Activated CD8-positive, alpha-beta T cell treated with anti-CD3 and anti-CD28 coated beads, Interleukin-2, amount 10 ng/mL, durations not matched to agents 7 days and 5 days (primary cell): ENCODE measurements around the gene SLC38A1. TPM values are rescaled to one million over a fixed set of nuclear protein-coding genes. Genes with fewer than 3 reads are reported as not detected.
"Not testable (repeated sequence)": the region's sequence is repeated elsewhere in the genome, so short reads cannot be mapped to it uniquely, and the experiment has no call there.

ENCODE experiments used
- ATAC-seq: fragments of 150-1000 bp; cut with Tn5 transposase; one replicate; pipeline ENCODE4 v1.10.0; 2021; ENCODE audit warnings: moderate library complexity
- CTCF ChIA-PET: fragments of 350-600 bp; sonication (Branson Sonifier 250); formaldehyde crosslinking; loops from one replicate; lab custom pipeline; 2021; ENCODE audit warnings: antibody characterized with exemption; lab: Charles Lee
- POLR2A ChIA-PET: fragments of 350-600 bp; sonication (Branson Sonifier 250); formaldehyde crosslinking; loops from one replicate; lab custom pipeline; 2021; ENCODE audit warnings: antibody characterized with exemption; lab: Charles Lee
- DNase-seq: peaks from one replicate; pipeline ENCODE4 v3.0.0-alpha.2; 2020
- H3K27ac Mint-ChIP-seq: one replicate; pipeline ENCODE4 v1.8.0; 2021; ENCODE audit warnings: mild to moderate bottlenecking, mixed read lengths
- H3K27me3 Mint-ChIP-seq: one replicate; pipeline ENCODE4 v1.8.0; 2021; ENCODE audit warnings: low read depth, mixed read lengths
- H3K36me3 Mint-ChIP-seq: one replicate; pipeline ENCODE4 v1.8.0; 2021; ENCODE audit warnings: low read depth, mixed read lengths
- H3K4me1 Mint-ChIP-seq: one replicate; pipeline ENCODE4 v1.8.0; 2021; ENCODE audit warnings: low read depth, mixed read lengths
- H3K4me3 Mint-ChIP-seq: one replicate; pipeline ENCODE4 v1.8.0; 2021; ENCODE audit warnings: mild to moderate bottlenecking, mixed read lengths
- H3K9me3 Mint-ChIP-seq: one replicate; pipeline ENCODE4 v1.8.0; 2022; ENCODE audit warnings: mixed read lengths; ENCODE audit not compliant: insufficient read depth
- total RNA-seq, 2 experiments: library from RNA; stranded (reverse); gene quantifications; one replicate each; pipeline ENCODE4 v1.2.3, GENCODE V29; 2021

SLC38A1 gene
- total RNA-seq, 2 experiments from 2014 or later: 162 to 168 TPM

DNA sequence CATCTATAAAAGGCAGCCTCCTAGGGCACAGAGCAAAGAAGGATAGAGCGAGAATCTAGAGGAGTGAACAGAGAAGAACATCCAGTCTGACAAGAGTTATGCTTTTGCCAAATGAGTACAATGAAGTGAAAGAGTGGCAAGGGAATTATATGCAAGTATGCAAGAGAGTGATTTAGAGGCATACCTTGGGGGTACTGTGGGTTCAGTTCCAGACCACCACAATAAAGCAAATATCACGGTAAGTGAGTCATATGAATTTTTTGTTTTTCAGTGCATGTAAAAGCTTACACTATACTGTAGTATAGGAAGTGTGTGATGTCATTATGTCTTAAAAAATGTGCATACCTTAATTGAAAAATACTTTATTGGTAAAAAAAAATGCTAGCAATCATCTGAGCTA lies 101.4 kb downstream of the SLC38A1 start:
- H3K27ac Mint-ChIP-seq: no peak overlapping the region
- no peaks in the 10 kb centered on the region for H3K9me3 Mint-ChIP-seq
- no peak overlapping the region for H3K4me3 Mint-ChIP-seq
- DNase-seq (no peak), ATAC-seq (no peak)
- no peaks in the 10 kb centered on the region for H3K4me1 Mint-ChIP-seq
- CTCF ChIA-PET: interaction anchor here (0.8 kb wide), 1 partner anchor 43 kb away, joined by 3 read pairs; no protein-coding TSS in a partner anchor
- POLR2A ChIA-PET: no interaction called here
- H3K36me3 Mint-ChIP-seq: no peaks in the 10 kb centered on the region
- H3K27me3 Mint-ChIP-seq: no peaks in the 10 kb centered on the region

DNA sequence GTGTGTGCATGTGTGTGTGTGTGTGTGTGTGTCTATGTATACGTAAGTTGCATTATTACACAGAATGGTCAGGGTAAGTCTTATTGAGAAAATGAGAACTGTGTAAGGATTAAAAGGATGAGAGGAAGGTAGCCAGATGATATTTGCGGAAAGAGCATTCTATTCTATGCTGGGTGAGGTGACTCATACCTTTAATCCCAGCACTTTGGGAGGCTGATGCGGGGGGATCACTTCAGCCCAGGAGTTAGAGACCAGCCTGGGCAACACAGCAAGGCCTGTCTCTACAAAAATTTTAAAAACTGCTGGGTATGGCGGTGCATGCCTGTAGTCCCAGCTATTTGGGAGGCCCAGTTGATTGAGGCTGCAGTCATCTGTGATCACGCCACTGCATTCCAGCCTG lies 103.7 kb downstream of the SLC38A1 start:
- Mint-ChIP-seq H3K4me3 (no peak overlapping the region), H3K9me3 (no peaks in the 10 kb centered on the region), H3K4me1 (no peaks in the 10 kb centered on the region), H3K27ac (no peak overlapping the region), H3K36me3 (no peaks in the 10 kb centered on the region), H3K27me3 (no peaks in the 10 kb centered on the region)
- CTCF ChIA-PET: no interaction called here
- DNase-seq (no peak), ATAC-seq (no peak)
- POLR2A ChIA-PET: no interaction called here

DNA sequence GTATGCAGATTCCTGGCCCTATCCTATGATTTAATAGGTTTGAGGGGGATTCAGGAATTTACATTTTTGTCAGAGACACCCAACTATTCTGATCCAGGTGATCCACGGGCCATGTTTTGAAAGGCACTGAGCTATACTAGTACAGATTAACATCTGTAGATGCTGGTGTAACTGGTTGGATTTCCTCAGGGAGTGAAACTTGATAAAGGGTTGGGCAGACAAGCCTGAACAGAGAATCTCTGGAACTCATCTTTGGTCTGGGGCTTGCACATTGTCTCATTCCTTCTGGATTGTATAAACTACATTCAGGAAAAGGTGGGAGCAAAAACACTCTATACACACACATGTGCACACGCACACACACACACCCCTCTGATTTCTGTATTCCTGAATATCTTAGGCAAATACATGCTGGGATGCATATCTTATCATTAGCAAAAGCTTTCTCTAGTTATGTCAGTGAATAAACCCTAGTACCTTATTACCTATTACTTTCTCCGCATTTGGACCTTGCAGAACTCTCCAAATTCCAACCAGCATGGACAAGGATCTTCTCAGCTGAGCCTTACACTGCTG lies 104.6 kb downstream of the SLC38A1 start:
- Mint-ChIP-seq H3K4me3 (no peak overlapping the region), H3K36me3 (no peaks in the 10 kb centered on the region), H3K4me1 (no peaks in the 10 kb centered on the region), H3K9me3 (no peaks in the 10 kb centered on the region), H3K27me3 (no peaks in the 10 kb centered on the region), H3K27ac (no peak overlapping the region)
- POLR2A ChIA-PET: no interaction called here
- no peak for ATAC-seq
- CTCF ChIA-PET: no interaction called here
- DNase-seq: no peak

DNA sequence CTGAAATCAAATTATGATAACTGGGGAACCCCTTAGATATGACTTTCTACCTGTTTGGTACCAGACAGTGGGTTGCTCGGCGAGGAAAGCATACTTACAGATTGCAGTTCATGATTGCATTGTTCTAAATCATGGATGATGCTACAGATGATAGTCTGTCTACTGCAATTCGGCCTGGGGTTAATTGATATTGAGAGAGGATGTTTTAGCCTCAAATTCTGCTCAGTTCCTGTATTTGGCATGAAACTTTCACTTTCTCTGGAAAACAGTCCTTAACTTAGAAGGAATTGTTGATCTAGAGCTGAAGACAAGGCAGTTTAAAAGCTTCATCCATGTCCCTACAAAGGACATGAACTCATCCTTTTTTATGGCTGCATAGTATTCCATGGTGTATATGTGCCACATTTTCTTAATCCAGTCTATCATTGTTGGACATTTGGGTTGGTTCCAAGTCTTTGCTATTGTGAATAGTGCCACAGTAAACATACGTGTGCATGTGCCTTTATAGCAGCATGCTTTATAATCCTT lies 106.2 kb downstream of the SLC38A1 start:
- H3K4me3 Mint-ChIP-seq, POLR2A ChIA-PET, H3K9me3 Mint-ChIP-seq, H3K4me1 Mint-ChIP-seq, DNase-seq, ATAC-seq, H3K27me3 Mint-ChIP-seq, H3K36me3 Mint-ChIP-seq, H3K27ac Mint-ChIP-seq: not testable (repeated sequence)
- CTCF ChIA-PET: interaction anchor here (1.7 kb wide), 1 partner anchor 14 kb away, joined by 4 read pairs; no protein-coding TSS in a partner anchor

DNA sequence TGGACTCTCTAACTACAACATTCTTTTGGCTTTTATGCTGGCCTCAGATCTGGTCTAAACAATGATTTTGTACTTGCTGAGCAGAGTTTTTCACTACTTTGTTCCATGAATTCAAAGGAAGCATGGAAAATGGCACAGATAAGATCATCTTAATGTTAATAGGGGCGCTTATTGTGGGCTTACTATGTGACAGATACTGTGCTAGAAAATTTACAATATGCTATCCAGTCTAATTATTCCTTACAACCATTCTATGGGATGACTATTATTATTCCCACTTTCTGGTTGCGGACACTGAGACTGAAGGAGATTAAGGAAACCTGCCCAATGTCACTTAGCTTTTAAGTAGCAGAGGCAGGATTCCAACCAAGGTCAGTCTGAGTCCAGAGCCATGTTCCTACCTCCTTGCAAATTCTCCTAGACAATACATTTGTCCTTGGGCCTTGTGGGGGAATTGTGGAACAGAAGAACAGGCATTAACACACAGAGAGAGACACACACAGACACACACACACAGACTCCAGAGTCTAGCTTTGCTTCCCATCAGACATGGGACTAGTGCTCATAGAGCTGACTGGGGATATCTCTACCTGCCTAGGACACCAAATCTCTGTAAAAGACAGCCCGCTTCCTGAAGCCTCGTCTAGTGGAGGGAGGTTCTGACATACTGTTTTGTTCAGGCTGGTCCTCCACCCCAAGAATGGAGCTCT lies 107.7 kb downstream of the SLC38A1 start:
- peaks cover 13% of the 10 kb centered on the region for H3K4me1 Mint-ChIP-seq
- no peak overlapping the region for H3K4me3 Mint-ChIP-seq
- peaks cover 19% of the 10 kb centered on the region for H3K9me3 Mint-ChIP-seq
- ATAC-seq: no peak
- H3K27ac Mint-ChIP-seq: no peak overlapping the region
- H3K27me3 Mint-ChIP-seq: no peaks in the 10 kb centered on the region
- peaks cover 7% of the 10 kb centered on the region for H3K36me3 Mint-ChIP-seq
- ChIA-PET CTCF (interaction anchor here (1.7 kb wide), 1 partner anchor 16 kb away, joined by 4 read pairs; no protein-coding TSS in a partner anchor), POLR2A (interaction anchor here (1.4 kb wide), 1 partner anchor 108 kb away, joined by 4 read pairs; the partner anchor contains the start of gene SLC38A1)
- DNase-seq: no peak

DNA sequence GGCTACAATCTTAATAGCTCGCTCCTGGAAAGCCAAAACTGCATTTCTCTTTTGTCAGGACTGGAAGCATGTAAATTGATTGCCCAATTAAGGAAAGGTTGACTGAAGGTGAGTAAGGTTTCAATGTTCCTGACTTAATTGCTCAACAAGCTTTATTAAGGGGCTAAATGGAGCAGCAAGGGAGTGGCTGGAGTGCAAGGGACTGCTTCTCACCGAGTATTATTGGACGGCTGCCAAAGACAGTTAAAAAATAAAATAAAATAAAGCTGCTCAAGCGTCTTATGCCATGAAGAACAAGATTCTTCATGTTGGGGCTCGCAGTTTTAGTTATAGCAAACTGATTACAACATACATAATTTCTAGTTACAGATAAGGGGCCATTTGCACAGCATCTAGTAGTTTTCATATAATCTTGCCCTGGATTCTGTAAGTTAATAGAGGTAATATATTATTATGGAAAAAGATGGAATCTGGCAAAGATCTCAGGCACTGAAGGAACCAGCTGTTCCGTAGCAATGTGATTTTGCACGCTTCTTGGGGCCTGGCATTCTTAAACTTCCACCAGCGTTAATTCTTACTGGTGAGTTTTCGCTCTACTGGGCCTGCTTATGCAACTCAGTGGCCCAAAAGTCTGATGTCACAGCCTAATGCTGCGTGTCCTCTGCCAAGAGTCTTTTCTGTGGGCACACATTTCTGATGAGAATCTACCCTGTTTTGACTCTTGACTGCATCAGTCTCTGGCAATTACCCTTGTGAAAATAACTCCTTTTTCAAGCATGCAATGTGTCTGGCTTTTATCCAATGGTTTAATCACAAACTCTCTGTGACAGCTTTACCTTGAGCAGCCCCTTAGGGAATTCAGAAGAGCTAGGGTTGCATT lies 108.5 kb downstream of the SLC38A1 start:
- Mint-ChIP-seq H3K9me3 (peaks cover 22% of the 10 kb centered on the region), H3K27me3 (no peaks in the 10 kb centered on the region), H3K4me3 (no peak overlapping the region), H3K36me3 (peaks cover 10% of the 10 kb centered on the region), H3K4me1 (peaks cover 13% of the 10 kb centered on the region), H3K27ac (no peak overlapping the region)
- CTCF ChIA-PET: interaction anchor here (1.4 kb wide), 1 partner anchor 35 kb away, joined by 4 read pairs; no protein-coding TSS in a partner anchor
- DNase-seq (no peak), ATAC-seq (no peak)
- POLR2A ChIA-PET: interaction anchor here (1.4 kb wide), 1 partner anchor 109 kb away, joined by 4 read pairs; the partner anchor contains the start of gene SLC38A1

DNA sequence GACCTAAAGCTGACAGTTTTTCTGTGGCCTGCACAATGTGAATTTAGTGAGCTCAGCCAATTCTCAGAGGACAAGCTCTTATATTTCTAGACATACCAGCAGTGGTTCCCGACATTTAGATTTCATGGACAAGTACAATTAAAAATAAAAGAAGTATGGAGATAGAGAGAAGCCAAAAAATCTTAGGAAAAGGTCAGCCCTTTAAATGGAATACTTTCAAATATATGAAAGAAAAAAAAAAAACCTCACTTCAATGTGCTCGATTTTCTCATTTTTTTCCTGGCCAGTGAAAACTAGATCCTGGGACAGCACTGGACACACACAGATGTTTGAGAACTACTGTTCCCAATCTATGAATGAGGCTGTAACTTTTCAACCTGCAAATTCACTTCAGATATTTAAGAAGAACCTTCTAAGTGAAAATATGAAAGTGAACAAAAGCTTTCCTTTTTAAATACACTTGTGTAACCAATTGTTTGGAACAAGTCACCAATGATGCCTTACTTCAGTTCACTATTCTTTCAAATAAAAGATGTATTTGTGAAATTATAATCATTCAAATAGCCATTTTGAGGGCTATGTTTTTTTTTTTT lies 109.4 kb downstream of the SLC38A1 start:
- ATAC-seq (no peak), DNase-seq (no peak)
- H3K4me3 Mint-ChIP-seq: no peak overlapping the region
- ChIA-PET POLR2A (no interaction called here), CTCF (interaction anchor here (0.6 to 1.4 kb wide), 2 partner anchors 34 to 1211 kb away, joined by 4 read pairs; no protein-coding TSS in a partner anchor)
- H3K9me3 Mint-ChIP-seq: peaks cover 22% of the 10 kb centered on the region
- peaks cover 13% of the 10 kb centered on the region for H3K4me1 Mint-ChIP-seq
- peaks cover 10% of the 10 kb centered on the region for H3K36me3 Mint-ChIP-seq
- H3K27me3 Mint-ChIP-seq: no peaks in the 10 kb centered on the region
- H3K27ac Mint-ChIP-seq: no peak overlapping the region

DNA sequence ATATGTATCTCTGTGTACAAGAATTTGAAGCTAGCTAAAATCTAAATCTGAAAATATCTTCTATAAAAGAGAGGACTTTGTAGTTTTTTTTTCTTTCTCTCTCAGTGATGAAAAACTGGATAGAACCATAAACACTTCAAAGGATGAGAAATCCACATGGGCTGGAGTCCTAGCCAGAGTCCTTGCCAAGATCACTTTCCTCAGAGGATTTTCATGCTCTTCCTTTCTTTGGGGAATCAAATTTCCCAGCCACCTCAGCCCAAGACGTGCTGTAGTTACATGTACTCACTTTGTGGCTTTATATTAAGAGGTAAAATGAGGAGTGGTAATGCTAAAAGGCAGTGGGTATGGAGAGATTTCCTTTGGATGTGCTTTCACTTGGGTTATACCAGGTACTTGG lies 110.3 kb downstream of the SLC38A1 start:
- Mint-ChIP-seq H3K36me3 (peaks cover 10% of the 10 kb centered on the region), H3K4me3 (no peak overlapping the region), H3K27me3 (no peaks in the 10 kb centered on the region), H3K27ac (no peak overlapping the region), H3K9me3 (peaks cover 22% of the 10 kb centered on the region), H3K4me1 (peaks cover 13% of the 10 kb centered on the region)
- CTCF ChIA-PET: no interaction called here
- ATAC-seq (no peak), DNase-seq (no peak)
- POLR2A ChIA-PET: no interaction called here

DNA sequence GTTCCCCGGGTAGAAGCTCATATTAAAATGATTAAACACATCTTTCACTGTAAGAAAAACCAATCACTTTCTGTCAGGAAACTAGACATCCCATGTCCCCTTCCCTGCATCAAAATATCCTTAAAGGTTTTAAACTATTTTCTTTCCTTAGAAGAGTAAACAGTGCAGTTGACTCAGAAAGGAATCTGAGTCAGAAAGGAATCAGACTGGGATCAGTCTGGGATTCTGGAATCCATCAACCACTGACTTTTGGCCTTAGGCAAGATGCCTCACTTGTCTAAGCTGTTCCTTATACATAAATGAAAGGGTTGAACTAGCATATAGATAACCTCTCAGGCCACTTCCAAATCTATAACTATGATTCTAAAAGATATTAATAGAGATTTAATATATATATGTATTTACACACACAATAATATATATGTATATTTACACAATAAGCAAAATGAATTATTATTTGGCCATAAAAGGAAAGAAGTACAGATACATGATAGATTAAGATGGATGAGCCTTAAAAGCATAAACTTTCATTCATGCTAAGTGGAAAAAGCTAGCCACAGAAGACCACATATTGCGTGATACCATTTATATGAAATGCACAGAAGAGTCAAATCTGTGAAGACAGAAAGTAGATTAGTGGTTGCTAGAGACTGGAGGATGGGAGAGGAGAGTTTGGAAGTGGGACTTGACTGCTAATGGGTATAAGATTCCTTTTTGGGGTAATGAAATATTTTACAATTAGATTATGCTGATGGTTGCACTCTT lies 114.4 kb downstream of the SLC38A1 start:
- Mint-ChIP-seq H3K4me3 (no peak overlapping the region), H3K4me1 (peaks cover 13% of the 10 kb centered on the region), H3K36me3 (peaks cover 10% of the 10 kb centered on the region), H3K27ac (no peak overlapping the region), H3K27me3 (no peaks in the 10 kb centered on the region), H3K9me3 (peaks cover 22% of the 10 kb centered on the region)
- DNase-seq (no peak), ATAC-seq (no peak)
- POLR2A ChIA-PET: interaction anchor here (1.0 kb wide), 1 partner anchor 106 kb away, joined by 3 read pairs; no protein-coding TSS in a partner anchor
- CTCF ChIA-PET: interaction anchor here (0.8 to 2.0 kb wide), 8 partner anchors 29 to 228 kb away, joined by 3 to 10 read pairs (median 4); no protein-coding TSS in a partner anchor

DNA sequence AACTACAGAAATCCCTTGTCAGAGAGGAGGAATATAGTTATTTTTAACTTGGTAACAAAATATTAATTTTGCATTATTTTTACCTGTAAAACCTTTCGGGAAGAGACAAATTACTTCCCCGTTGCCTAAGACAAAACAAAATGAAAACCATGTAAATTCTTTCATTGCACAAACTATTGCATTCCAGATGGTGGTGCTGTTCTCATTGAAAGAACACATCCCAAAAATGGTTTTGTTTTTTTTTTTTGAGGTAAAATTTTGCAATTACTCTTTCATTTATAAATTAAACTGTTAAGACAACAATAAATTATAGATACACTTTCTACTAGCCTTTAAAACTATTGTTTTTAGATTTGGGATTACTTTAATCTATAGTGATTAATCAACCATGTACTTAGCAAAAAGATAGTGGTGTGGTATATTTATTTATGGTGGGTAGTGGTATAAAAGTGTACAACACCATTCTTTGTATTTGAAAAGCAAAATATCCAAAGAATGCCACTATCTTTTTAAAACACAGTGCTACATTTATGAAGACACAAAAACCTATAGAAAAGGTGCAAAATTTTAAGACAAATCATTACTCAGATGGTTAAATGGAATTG lies 115.5 kb downstream of the SLC38A1 start:
- no peak for ATAC-seq

More for the DNA sequence above, 115.5 kb downstream of the SLC38A1 start:
- Mint-ChIP-seq H3K27me3 (peaks cover 4% of the 10 kb centered on the region), H3K4me1 (peaks cover 9% of the 10 kb centered on the region), H3K9me3 (peaks cover 16% of the 10 kb centered on the region), H3K36me3 (peaks cover 10% of the 10 kb centered on the region), H3K27ac (no peak overlapping the region), H3K4me3 (no peak overlapping the region)
- CTCF ChIA-PET: interaction anchor here (0.6 to 2.0 kb wide), 7 partner anchors 46 to 866 kb away, joined by 3 to 10 read pairs (median 3); no protein-coding TSS in a partner anchor
- DNase-seq: no peak
- POLR2A ChIA-PET: no interaction called here
